Spleen (tissue), 7 donors: ENCODE results near the gene LRRC10B.

Experiments used
- POLR2A ChIP-seq, 3 donors: fragments of 450-650 bp; IDR thresholded peaks; one replicate each; pipeline ENCODE4 v1.5.1; 2017; ENCODE audit warnings: antibody characterized with exemption in 3 of 3, mild to moderate bottlenecking in 1 of 3
- POLR2AphosphoS5 ChIP-seq, 3 donors: sonication (generic); formaldehyde crosslinking; IDR thresholded peaks; one replicate each; pipeline ENCODE4 v1.5.1; 2017; ENCODE audit warnings: antibody characterized with exemption in 3 of 3
- TF ChIP-seq, protein P1 (sequence below), 11 experiments: fragments of 200-600 bp in 7 of 11; fragments of 450-650 bp in 4 of 11; sonication (generic) in 4 of 11; IDR thresholded peaks in 8 of 11; conservative IDR thresholded peaks in 3 of 11; 1 replicate in 7 of 11; 2 replicates in 4 of 11; pipeline versions ENCODE4 v1.4.0 to v1.8.0; 2016 to 2021; ENCODE audit warnings: antibody characterized with exemption in 11 of 11, inconsistent platforms in 4 of 11, mild to moderate bottlenecking in 1 of 11
- donor health status: DM: no; HTN: no; CAD: no; lungs with moderate emphysema.
- donor health status: DM: no; HTN: no; CAD: no.
- donor health status: DM: no; HTN: no; CAD: no.

DNA sequence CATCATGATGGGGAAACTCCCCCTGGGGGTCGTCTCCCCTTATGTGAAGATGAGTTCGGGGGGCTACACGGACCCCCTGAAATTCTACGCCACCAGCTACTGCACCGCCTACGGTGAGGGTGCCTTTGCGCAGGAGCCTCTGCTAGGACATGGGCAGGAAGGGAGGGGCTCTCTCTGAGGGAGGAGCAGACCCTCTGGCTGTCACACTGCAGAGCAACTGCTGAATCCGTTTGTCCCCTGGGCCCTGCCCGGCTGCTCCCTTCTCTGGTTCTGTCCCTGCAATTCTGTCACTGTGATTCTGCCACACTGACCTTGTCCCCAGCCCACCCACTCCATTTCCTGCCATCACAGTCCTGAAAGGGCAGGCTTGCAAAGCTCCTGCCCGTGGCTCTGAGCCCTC is 26.7 kb upstream of the LRRC10B start:
- TF ChIP-seq, protein P1, sequence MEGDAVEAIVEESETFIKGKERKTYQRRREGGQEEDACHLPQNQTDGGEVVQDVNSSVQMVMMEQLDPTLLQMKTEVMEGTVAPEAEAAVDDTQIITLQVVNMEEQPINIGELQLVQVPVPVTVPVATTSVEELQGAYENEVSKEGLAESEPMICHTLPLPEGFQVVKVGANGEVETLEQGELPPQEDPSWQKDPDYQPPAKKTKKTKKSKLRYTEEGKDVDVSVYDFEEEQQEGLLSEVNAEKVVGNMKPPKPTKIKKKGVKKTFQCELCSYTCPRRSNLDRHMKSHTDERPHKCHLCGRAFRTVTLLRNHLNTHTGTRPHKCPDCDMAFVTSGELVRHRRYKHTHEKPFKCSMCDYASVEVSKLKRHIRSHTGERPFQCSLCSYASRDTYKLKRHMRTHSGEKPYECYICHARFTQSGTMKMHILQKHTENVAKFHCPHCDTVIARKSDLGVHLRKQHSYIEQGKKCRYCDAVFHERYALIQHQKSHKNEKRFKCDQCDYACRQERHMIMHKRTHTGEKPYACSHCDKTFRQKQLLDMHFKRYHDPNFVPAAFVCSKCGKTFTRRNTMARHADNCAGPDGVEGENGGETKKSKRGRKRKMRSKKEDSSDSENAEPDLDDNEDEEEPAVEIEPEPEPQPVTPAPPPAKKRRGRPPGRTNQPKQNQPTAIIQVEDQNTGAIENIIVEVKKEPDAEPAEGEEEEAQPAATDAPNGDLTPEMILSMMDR (IDR thresholded peaks at IDR 0.05 in 8 of 11, conservative IDR thresholded peaks at IDR 0.05 in 3 of 11), result no peak
- TF ChIP-seq POLR2A (IDR thresholded peaks at IDR 0.05), result no peak
- no peak for TF ChIP-seq POLR2AphosphoS5 (IDR thresholded peaks at IDR 0.05)
